NT2/D1 (cell line): ENCODE data around the gene EDAR.

ENCODE experiments used
- SUZ12 ChIP-seq: IDR thresholded peaks from 2 replicates; pipeline ENCODE4 v1.6.1; 2011; ENCODE audit not compliant: insufficient read length, insufficient read depth; ENCODE audit errors: extremely low read depth
- YY1 ChIP-seq: IDR thresholded peaks from 2 replicates; pipeline ENCODE4 v1.6.1; 2011; ENCODE audit not compliant: insufficient read length, insufficient read depth

- TF ChIP-seq SUZ12 (no peak), YY1 (no peak)
These were observed 8.9 kb downstream of the EDAR start for GRCh38 chr2:108980076-108980475.
